Activated CD4-positive, alpha-beta T cell treated with anti-CD3 and anti-CD28 coated beads, Interleukin-2, amount 50 U/mL, for 24 hours (primary cell): ENCODE data around the gene CUL4A.

Experiments
- DNase-seq, 2 donors: peaks; one replicate each; pipeline ENCODE4 v3.0.0-alpha.2; 2020; ENCODE audit warnings: low read depth in 1 of 2, low spot score in 1 of 2

CUL4A gene

GRCh38 chr13:113179374-113180230 is 29.8 kb upstream of the CUL4A start:
- DNase-seq = no peak

GRCh38 chr13:113182046-113182445 is 27.4 kb upstream of the CUL4A start:
- no peak for DNase-seq

DNA sequence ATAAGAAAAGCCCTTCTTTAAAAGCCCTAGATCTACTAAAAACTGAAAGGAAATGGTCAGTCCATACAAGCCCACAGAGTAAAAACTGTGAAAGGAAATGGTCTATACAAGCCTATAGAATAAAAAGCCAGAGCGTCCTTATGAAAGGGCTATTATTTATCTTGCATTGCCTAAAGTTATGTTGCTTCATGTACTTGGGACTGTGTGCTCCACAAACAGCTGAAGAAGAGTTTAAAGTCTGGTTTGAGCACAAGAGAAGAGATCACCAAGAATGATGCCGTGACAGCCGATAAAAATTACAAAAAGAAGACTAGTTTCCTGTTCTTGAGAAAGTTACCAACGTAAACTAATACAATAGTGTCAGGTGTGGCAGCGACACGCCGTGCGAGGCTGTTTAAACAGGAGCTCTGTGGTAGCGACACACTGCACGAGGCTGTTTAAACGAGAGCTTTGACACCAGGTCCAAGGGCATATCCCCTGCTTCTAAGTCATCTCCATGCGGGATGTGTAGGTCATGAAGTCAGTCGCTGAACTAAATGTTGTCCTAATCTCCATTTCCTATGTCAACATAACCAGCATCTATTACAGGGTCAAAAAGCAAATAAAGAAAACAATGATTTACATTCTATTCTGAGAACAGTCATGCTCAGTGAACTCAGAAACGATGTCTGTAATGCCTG is 25.8 kb upstream of the CUL4A start:
- DNase-seq = no peak

DNA sequence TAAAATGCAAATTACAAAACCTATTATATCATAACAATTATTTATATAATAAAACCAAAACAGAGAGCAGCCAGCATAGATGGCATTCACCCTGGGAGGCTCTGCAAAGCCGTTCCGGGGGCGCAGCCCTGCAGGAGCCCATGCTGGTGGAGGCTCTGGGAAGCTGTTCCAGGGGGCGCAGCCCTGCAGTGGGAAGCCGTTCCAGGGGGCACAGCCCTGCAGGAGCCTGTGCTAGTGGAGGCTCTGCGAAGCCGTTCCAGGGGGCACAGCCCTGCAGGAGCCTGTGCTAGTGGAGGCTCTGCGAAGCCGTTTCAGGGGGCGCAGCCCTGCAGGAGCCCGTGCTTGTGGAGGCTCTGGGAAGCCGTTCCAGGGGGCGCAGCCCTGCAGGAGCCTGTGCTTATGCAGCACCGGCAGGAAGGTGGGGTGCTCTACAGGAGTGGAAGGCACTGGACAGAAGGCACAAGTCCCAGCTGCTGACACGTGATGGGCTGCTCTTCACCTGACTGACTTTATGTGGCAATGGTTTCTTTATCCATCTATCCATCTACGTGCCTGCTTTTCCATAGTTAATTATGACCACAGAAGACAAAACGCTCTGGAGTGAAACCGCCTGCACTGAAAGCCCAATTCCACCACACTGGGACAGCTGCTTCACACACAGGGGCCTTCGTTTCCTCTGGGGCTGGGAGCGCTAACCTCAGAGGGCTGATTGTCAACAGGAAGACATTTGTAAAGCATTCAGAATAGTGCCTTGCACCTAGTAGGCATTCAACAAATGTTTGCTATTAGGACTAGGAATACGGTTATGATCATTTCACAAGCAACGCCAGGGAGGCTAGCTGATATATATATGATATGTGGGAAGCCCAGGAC is 24.6 kb upstream of the CUL4A start:
- DNase-seq = no peak

DNA sequence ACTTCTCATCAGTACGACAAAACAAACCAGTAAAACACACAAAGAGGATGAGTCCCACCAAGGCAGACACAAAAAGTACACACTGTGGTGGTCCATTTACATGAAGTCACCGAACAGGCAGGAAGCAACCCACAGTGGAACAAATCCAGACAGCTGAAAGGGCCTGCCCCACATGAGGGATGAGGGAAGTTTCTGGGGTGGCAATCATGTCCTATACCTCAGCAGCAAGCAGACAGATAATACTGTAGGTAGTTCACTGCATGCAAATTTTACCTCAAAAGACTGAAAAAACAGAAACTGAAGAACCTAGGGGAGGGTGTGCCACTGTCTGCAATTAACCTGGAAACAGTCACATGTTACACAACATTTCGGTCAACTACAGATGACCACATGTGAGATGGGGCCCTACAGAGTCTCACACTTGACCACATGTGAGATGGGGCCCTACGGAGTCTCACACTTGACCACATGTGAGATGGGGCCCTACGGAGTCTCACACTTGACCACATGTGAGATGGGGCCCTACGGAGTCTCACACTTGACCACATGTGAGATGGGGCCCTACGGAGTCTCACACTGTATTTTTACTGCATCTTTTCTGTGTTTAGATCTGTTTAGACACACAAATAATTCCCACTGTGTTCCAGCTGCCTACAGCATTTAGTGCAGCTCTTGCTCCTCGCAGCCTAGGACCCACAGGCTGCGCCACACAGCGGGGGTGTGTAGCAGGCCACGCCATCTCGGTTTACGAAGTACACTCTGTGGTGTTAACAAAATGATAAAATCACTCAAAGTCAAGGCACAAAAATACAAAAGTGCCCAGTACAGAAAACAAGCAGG is 23.1 kb upstream of the CUL4A start:
- DNase-seq = no peak

DNA sequence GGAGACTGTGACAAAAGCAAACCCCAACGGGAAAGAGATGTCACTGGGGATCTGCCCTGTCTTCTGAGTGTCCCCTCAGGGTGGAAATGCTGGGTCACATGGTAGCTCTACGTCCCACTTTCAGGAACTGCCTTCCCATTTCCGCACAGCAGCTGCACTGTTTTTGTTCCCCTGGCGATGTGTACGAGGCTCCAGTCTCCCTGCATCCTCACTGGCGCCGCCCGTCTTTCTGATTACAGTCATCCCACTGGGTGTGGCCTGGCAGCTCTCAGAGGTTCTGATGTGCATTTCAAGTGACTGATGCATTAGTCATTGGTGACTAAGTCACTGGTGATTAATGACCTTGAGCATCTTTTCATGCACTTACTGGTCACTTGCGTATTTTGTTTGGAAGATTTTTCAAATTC is 22.1 kb upstream of the CUL4A start:
- peak; percentile 30 to 66 for DNase-seq

- no peak for DNase-seq
Measured at GRCh38 chr13:113187883-113188665, 21.3 kb upstream of the CUL4A start.

- DNase-seq = no peak
Measured at GRCh38 chr13:113190181-113190580, 19.2 kb upstream of the CUL4A start.

- no peak for DNase-seq
Measured at GRCh38 chr13:113192279-113192678, 17.1 kb upstream of the CUL4A start.

DNA sequence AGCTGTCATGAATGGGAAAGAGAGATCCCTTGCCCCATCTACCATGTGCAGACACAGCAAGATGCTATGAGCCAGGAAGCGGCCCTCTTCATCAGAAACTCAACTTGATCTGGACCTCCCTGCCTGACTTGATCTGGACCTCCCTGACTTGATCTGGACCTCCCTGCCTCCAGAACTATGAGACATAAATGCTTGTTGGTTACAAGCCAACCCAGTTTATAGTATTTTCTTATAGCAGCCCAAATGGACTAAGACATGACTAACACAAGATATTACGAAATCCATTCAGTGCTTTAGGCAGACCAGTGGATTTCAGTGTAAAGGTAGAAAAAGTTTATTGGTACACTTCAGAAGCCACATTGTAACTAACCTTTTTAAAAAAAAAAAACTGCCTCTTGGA is 16.5 kb upstream of the CUL4A start:
- DNase-seq = no peak

DNA sequence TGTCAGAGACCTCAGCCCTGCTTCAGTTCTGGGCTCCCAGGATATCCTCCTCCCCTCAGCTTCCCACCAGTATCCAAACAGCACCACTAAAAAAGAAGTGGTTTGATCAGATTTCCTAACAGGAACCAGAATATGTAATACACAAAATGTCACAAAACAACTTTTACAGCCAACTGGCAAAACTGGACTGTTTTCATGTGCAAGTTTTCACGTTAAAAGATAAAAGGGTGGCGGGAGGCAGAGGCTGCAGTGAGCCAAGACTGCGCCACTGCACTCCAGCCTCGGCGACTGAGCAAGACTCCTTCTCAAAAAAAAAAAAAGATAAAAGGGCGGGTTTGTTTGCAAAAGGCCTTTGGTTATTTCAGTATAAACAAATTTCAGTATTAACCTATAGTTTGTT is 14.1 kb upstream of the CUL4A start:
- DNase-seq = no peak

- DNase-seq = no peak
Measured at GRCh38 chr13:113196970-113197737, 12.3 kb upstream of the CUL4A start.

- no peak for DNase-seq
Measured at GRCh38 chr13:113201815-113202214, 7.6 kb upstream of the CUL4A start.

DNA sequence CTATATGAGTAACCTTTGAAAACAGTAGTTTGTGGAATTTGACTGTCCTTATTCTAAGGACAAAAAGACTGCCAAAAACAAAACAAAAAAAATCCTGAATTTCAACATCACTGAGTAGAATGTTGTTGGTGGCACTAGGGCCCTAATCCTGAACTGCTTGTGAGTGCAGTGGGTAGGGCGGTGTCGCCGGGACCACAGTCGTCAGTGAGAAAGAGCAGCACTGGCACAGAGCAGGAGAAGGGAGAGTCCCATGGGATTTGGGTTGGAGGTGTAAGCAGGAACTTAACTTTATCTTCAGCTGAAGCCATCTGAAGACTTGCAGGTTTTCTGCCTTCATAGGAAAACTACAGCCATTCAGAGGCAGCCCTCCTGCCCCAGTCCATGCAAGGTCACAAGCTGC is 6.5 kb upstream of the CUL4A start:
- DNase-seq = no peak

- no peak for DNase-seq
Measured at GRCh38 chr13:113203507-113204377, 5.7 kb upstream of the CUL4A start.

- DNase-seq = no peak
Measured at GRCh38 chr13:113204378-113204734, 5.1 kb upstream of the CUL4A start.

- no peak for DNase-seq
Measured at GRCh38 chr13:113205428-113205931, 3.9 kb upstream of the CUL4A start.

DNA sequence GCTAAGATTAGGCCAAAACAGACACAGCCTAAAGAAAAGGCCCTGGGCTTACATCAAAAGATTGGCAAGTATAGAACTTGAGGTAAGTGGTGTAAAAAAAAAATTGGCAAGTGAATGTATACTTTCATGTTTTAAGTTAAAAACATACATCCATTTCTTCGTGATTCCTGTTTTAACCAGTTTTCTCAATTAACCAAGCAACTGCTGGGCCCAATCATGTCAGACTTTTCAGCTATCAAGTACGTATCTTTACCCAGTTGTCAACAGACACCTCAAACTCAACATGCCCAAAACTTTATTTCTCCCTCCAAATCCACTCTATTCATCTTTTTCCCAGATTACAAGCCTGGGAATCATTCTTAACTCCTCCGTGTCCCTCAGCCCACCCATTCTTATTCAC is 2.0 kb upstream of the CUL4A start:
- DNase-seq = no peak
